HCT116 (cell line): ENCODE results near the gene LRP1.

Experiments used
- CEBPB ChIP-seq: IDR thresholded peaks from 2 replicates; pipeline ENCODE4 v1.6.1; 2012; ENCODE audit warnings: low read depth
- CTCF ChIP-seq, 3 experiments: fragments of 200-600 bp in 1 of 3; sonication (generic) in 1 of 3; IDR thresholded peaks in 2 of 3; conservative IDR thresholded peaks in 1 of 3; 2 replicates each; pipeline ENCODE4 v1.5.1; 2012 to 2017; ENCODE audit warnings: low read depth in 2 of 3, low read length in 2 of 3, antibody characterized with exemption in 1 of 3, borderline replicate concordance in 1 of 3, control low read depth in 1 of 3, mild to moderate bottlenecking in 1 of 3, mixed read lengths in 1 of 3, mixed run types in 1 of 3, moderate library complexity in 1 of 3; ENCODE audit not compliant: insufficient read depth in 1 of 3
- EGR1 ChIP-seq: IDR thresholded peaks from 2 replicates; pipeline ENCODE4 v1.6.1; 2012; ENCODE audit warnings: low read depth
- ELF1 ChIP-seq: IDR thresholded peaks from 2 replicates; pipeline ENCODE4 v1.6.1; 2012; ENCODE audit warnings: low read depth, borderline replicate concordance
- EZH2 ChIP-seq: fragments of 200-600 bp; sonication (generic); IDR thresholded peaks from 2 replicates; pipeline ENCODE4 v1.6.1; 2017; ENCODE audit warnings: antibody characterized with exemption, mixed run types
- EZH2phosphoT487 ChIP-seq: fragments of 200-600 bp; IDR thresholded peaks from 2 replicates; pipeline ENCODE4 v1.6.1; 2018; ENCODE audit warnings: antibody characterized with exemption, borderline replicate concordance
- JUND ChIP-seq: IDR thresholded peaks from 2 replicates; pipeline ENCODE4 v1.6.1; 2012
- POLR2A ChIP-seq: IDR thresholded peaks from 2 replicates; pipeline ENCODE4 v1.7.0; 2011; ENCODE audit warnings: borderline replicate concordance; ENCODE audit not compliant: insufficient read depth, insufficient read length; ENCODE audit errors: extremely low read depth
- POLR2AphosphoS5 ChIP-seq: IDR thresholded peaks from 2 replicates; pipeline ENCODE4 v1.6.1; 2011; ENCODE audit warnings: mild to moderate bottlenecking, low read depth, low read length, moderate library complexity
- RAD21 ChIP-seq: IDR thresholded peaks from 2 replicates; pipeline ENCODE4 v1.6.1; 2012; ENCODE audit warnings: low read depth, mild to moderate bottlenecking
- REST ChIP-seq: IDR thresholded peaks from 2 replicates; pipeline ENCODE4 v1.6.1; 2012; ENCODE audit warnings: low read depth
- SP1 ChIP-seq: IDR thresholded peaks from 2 replicates; pipeline ENCODE4 v1.6.1; 2012; ENCODE audit warnings: low read depth
- ZBTB33 ChIP-seq: IDR thresholded peaks from 2 replicates; pipeline ENCODE4 v1.6.1; 2011; ENCODE audit warnings: mild to moderate bottlenecking, low read length, moderate library complexity; ENCODE audit not compliant: insufficient replicate concordance; ENCODE audit errors: extremely low read depth

GRCh38 chr12:57162553-57163125 lies 34.4 kb downstream of the LRP1 start:
- TF ChIP-seq CTCF (IDR thresholded peaks at IDR 0.05 in 2 of 3, conservative IDR thresholded peaks at IDR 0.05 in 1 of 3; ENCODE audit: borderline replicate concordance in 1 of 3, insufficient read depth in 1 of 3, low read depth in 2 of 3, low read length in 2 of 3) (no peak), POLR2AphosphoS5 (no peak), CEBPB (no peak), EZH2phosphoT487 (no peak), POLR2A (no peak), ELF1 (no peak), EZH2 (no peak), JUND (no peak), SP1 (no peak), REST (no peak), RAD21 (no peak), EGR1 (no peak), ZBTB33 (no peak)
